Neural cell (in vitro differentiated cells): Measurements from ENCODE around the gene GAS5. TPM values are rescaled to one million over a fixed set of nuclear protein-coding genes. Genes with fewer than 3 reads are reported as not detected.

Experiments used
- H2AFZ ChIP-seq: fragments of 200-600, 300-800 bp; sonication (generic), shearing (Covaris generic); 2 replicates; pipeline ENCODE4 v1.6.0; 2014; ENCODE audit warnings: low read depth, mild to moderate bottlenecking, antibody characterized with exemption, low read length, moderate library complexity
- H3F3A ChIP-seq: fragments of 200-600 bp; shearing (Covaris generic); 2 replicates; pipeline ENCODE4 v1.6.1; 2016; ENCODE audit warnings: mild to moderate bottlenecking, moderate library complexity, mixed read lengths, antibody characterized with exemption, low read length; ENCODE audit not compliant: insufficient read depth, poor library complexity, severe bottlenecking
- H3K27ac ChIP-seq: fragments of 200-600, 300-800 bp; sonication (generic), shearing (Covaris generic); 2 replicates; pipeline ENCODE4 v1.5.1; 2014; ENCODE audit warnings: mild to moderate bottlenecking, low read length, moderate library complexity
- H3K27me3 ChIP-seq: fragments of 300-800, 200-600 bp; sonication (generic), shearing (Covaris generic); 2 replicates; pipeline ENCODE4 v1.6.0; 2014; ENCODE audit warnings: mild to moderate bottlenecking, low read depth, low read length, moderate library complexity; ENCODE audit not compliant: insufficient read depth
- H3K36me3 ChIP-seq: fragments of 300-800, 200-600 bp; sonication (generic), shearing (Covaris generic); 2 replicates; pipeline ENCODE4 v1.5.1; 2014; ENCODE audit warnings: mild to moderate bottlenecking, antibody characterized with exemption, low read length, moderate library complexity; ENCODE audit not compliant: insufficient read depth
- H3K4me2 ChIP-seq: fragments of 300-800, 200-600 bp; sonication (generic), shearing (Covaris generic); 2 replicates; pipeline ENCODE4 v1.6.0; 2014; ENCODE audit warnings: mild to moderate bottlenecking, low read length
- H3K4me3 ChIP-seq: fragments of 300-800, 200-600 bp; sonication (generic), shearing (Covaris generic); 2 replicates; pipeline ENCODE4 v1.5.1; 2014; ENCODE audit warnings: mild to moderate bottlenecking, low read length, moderate library complexity
- H3K79me2 ChIP-seq: fragments of 200-600 bp; shearing (Covaris generic); replicated peaks from 2 replicates; pipeline ENCODE4 v1.6.0; 2014; ENCODE audit warnings: mild to moderate bottlenecking, low read length, moderate library complexity; ENCODE audit not compliant: insufficient read depth
- H3K9ac ChIP-seq: fragments of 300-800, 200-600 bp; sonication (generic), shearing (Covaris generic); 2 replicates; pipeline ENCODE4 v1.6.1; 2016; ENCODE audit warnings: mild to moderate bottlenecking, low read length, mixed read lengths
- H3K9me2 ChIP-seq: fragments of 200-600 bp; shearing (Covaris generic); 2 replicates; pipeline ENCODE4 v1.6.1; 2016; ENCODE audit warnings: mild to moderate bottlenecking, low read length, mixed read lengths; ENCODE audit not compliant: insufficient read depth
- H3K9me3 ChIP-seq: fragments of 200-600, 300-800 bp; sonication (generic), shearing (Covaris generic); 2 replicates; pipeline ENCODE4 v1.6.1; 2016; ENCODE audit warnings: mild to moderate bottlenecking, mixed run types, low read length, moderate library complexity, mixed read lengths
- H4K20me1 ChIP-seq: fragments of 200-600 bp; shearing (Covaris generic); 2 replicates; pipeline ENCODE4 v1.6.1; 2016; ENCODE audit warnings: mild to moderate bottlenecking, mixed run types; ENCODE audit not compliant: insufficient read depth
- CTCF ChIP-seq: fragments of 450-650 bp; IDR thresholded peaks from 2 replicates; pipeline ENCODE4 v1.5.1; 2014; ENCODE audit warnings: antibody characterized with exemption, mild to moderate bottlenecking, moderate library complexity; ENCODE audit not compliant: poor library complexity, severe bottlenecking
- EP300 ChIP-seq: fragments of 450-650 bp; conservative IDR thresholded peaks from 2 replicates; pipeline ENCODE4 v1.6.1; 2014; ENCODE audit warnings: antibody characterized with exemption, mild to moderate bottlenecking, moderate library complexity; ENCODE audit not compliant: poor library complexity, severe bottlenecking
- EZH2 ChIP-seq: fragments of 200-600, 300-800 bp; shearing (Covaris generic), sonication (generic); IDR thresholded peaks from 2 replicates; pipeline ENCODE4 v1.6.1; 2014; ENCODE audit warnings: antibody characterized with exemption, low read length, borderline replicate concordance, mild to moderate bottlenecking; ENCODE audit not compliant: insufficient read depth, poor library complexity, severe bottlenecking
- MXI1 ChIP-seq: fragments of 450-650 bp; conservative IDR thresholded peaks from 2 replicates; pipeline ENCODE4 v1.6.1; 2014; ENCODE audit warnings: antibody characterized with exemption, mild to moderate bottlenecking; ENCODE audit not compliant: poor library complexity, severe bottlenecking
- POLR2AphosphoS5 ChIP-seq: IDR thresholded peaks from 2 replicates; pipeline ENCODE4 v1.6.1; 2012
- RAD21 ChIP-seq: fragments of 450-650 bp; conservative IDR thresholded peaks from 2 replicates; pipeline ENCODE4 v1.6.1; 2014; ENCODE audit warnings: antibody characterized with exemption, mild to moderate bottlenecking, moderate library complexity
- REST ChIP-seq: IDR thresholded peaks from 2 replicates; pipeline ENCODE4 v1.6.1; 2012; ENCODE audit warnings: borderline replicate concordance
- SMC3 ChIP-seq: fragments of 450-650 bp; conservative IDR thresholded peaks from 2 replicates; pipeline ENCODE4 v1.6.1; 2014; ENCODE audit warnings: antibody characterized with exemption, mild to moderate bottlenecking, moderate library complexity; ENCODE audit not compliant: poor library complexity
- TAF1 ChIP-seq: IDR thresholded peaks from 2 replicates; pipeline ENCODE4 v1.6.1; 2012; ENCODE audit warnings: low read depth
- polyA plus RNA-seq: library from polyadenylated mRNA; depleted of rRNA; stranded (reverse); fragments of >200 nt; gene quantifications from 2 replicates; pipeline ENCODE4 v1.2.3, GENCODE V29; 2014

GAS5 gene
- polyA plus RNA-seq, 1 donor from 2014 or later, result 1,182 TPM

GRCh38 chr1:173893611-173894010 is 25.8 kb upstream of the GAS5 start:
- H3K79me2 ChIP-seq, result no peaks in the 10 kb centered on the region
- H4K20me1 ChIP-seq, result no peaks in the 10 kb centered on the region
- H2AFZ ChIP-seq, result no peak overlapping the region
- no peak overlapping the region for H3K4me3 ChIP-seq
- H3K9me2 ChIP-seq, result no peaks in the 10 kb centered on the region
- H3F3A ChIP-seq, result no peaks in the 10 kb centered on the region
- no peaks in the 10 kb centered on the region for H3K36me3 ChIP-seq
- no peaks in the 10 kb centered on the region for H3K9me3 ChIP-seq
- H3K27ac ChIP-seq, result no peak overlapping the region
- TF ChIP-seq POLR2AphosphoS5, result no peak
- no peak for TF ChIP-seq RAD21
- TF ChIP-seq MXI1, result no peak
- TF ChIP-seq REST, result no peak
- no peak for TF ChIP-seq EZH2
- no peak for TF ChIP-seq EP300
- TF ChIP-seq SMC3, result no peak
- TF ChIP-seq CTCF, result no peak
- no peak for TF ChIP-seq TAF1
- H3K4me2 ChIP-seq, result no peak overlapping the region
- no peaks in the 10 kb centered on the region for H3K27me3 ChIP-seq
- no peak overlapping the region for H3K9ac ChIP-seq

GRCh38 chr1:173889885-173890284 is 22.1 kb upstream of the GAS5 start:
- H3K9me2 ChIP-seq, result no peaks in the 10 kb centered on the region
- H3K27me3 ChIP-seq, result no peaks in the 10 kb centered on the region
- no peak overlapping the region for H2AFZ ChIP-seq
- H3K27ac ChIP-seq, result no peak overlapping the region
- H3F3A ChIP-seq, result no peaks in the 10 kb centered on the region
- H3K79me2 ChIP-seq, result no peaks in the 10 kb centered on the region
- no peak overlapping the region for H3K9ac ChIP-seq
- no peak overlapping the region for H3K4me3 ChIP-seq
- H3K4me2 ChIP-seq, result no peak overlapping the region
- peaks cover 12% of the 10 kb centered on the region for H3K36me3 ChIP-seq
- H3K9me3 ChIP-seq, result no peaks in the 10 kb centered on the region
- no peaks in the 10 kb centered on the region for H4K20me1 ChIP-seq
- TF ChIP-seq EZH2 (no peak), EP300 (no peak), TAF1 (no peak), SMC3 (no peak), POLR2AphosphoS5 (no peak), REST (no peak), RAD21 (no peak), CTCF (no peak), MXI1 (no peak)
